ENCODE data around the gene NPAS2. TPM values are rescaled to one million over a fixed set of nuclear protein-coding genes. Genes with fewer than 3 reads are reported as not detected.

The NPAS2 gene
- total RNA-seq, 1 experiment from 2014 or later = 142 TPM

DNA sequence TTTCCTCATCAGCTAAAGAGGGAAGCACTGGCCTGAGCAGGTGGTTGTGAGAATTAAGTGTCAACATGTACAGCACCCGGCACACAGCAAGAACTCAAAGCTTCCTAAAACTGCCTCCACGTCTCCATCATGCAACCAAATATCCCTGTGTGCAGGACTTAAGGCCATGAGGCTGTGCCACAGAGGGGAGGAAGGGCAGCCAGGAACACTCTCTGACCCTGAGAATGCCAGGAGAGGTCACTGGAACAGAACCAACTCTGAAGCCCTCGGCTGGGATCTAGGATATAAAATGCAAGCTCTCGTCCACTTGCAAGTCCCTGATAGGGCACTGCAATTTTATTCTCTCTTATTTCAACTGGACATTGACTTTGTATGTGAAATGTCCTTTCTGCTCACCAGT is 12.2 kb upstream of the NPAS2 start:
- H3K27ac Mint-ChIP-seq (ENCODE audit: unreplicated experiment) = no peak overlapping the region
- peaks cover 5% of the 10 kb centered on the region for H3K4me1 Mint-ChIP-seq (ENCODE audit: low read depth, unreplicated experiment)
- peaks cover 4% of the 10 kb centered on the region for H3K9me3 Mint-ChIP-seq (ENCODE audit: low read depth, unreplicated experiment)
- H3K4me3 Mint-ChIP-seq (ENCODE audit: low read depth, unreplicated experiment) = no peak overlapping the region
- intact Hi-C loops (cut with micrococcal nuclease; ENCODE audit: unreplicated experiment) = no loop called here
- H3K36me3 Mint-ChIP-seq (ENCODE audit: insufficient read depth, unreplicated experiment) = peaks cover 6% of the 10 kb centered on the region
- no peak for DNase-seq
- no peaks in the 10 kb centered on the region for H3K27me3 Mint-ChIP-seq (ENCODE audit: unreplicated experiment)
- BruUV-seq (replicated peaks) = no TSS peak
- TF ChIP-seq, protein P1, sequence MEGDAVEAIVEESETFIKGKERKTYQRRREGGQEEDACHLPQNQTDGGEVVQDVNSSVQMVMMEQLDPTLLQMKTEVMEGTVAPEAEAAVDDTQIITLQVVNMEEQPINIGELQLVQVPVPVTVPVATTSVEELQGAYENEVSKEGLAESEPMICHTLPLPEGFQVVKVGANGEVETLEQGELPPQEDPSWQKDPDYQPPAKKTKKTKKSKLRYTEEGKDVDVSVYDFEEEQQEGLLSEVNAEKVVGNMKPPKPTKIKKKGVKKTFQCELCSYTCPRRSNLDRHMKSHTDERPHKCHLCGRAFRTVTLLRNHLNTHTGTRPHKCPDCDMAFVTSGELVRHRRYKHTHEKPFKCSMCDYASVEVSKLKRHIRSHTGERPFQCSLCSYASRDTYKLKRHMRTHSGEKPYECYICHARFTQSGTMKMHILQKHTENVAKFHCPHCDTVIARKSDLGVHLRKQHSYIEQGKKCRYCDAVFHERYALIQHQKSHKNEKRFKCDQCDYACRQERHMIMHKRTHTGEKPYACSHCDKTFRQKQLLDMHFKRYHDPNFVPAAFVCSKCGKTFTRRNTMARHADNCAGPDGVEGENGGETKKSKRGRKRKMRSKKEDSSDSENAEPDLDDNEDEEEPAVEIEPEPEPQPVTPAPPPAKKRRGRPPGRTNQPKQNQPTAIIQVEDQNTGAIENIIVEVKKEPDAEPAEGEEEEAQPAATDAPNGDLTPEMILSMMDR (IDR thresholded peaks at IDR 0.05; ENCODE audit: unreplicated experiment) = no peak
- CTCF ChIA-PET = no interaction called here

DNA sequence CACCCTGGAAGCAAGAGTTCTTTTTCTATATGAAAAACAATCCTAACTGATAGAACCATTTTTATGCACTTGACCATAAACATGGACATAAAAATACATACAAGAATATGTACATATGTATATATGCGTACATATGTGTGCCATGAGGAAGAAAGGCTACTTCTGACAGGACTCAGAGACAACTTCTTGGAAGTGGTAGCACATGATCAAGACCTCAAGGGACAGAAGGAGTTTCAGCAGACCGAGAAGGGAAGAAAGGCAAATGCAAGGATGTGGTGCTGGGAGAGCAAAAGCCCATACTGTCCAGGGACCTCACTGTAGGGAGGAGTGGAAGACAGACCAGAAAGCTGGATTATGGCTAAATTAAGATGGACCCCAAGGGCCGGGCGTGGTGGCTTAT is 11.4 kb upstream of the NPAS2 start:
- Mint-ChIP-seq H3K4me3 (ENCODE audit: low read depth, unreplicated experiment) (no peak overlapping the region), H3K36me3 (ENCODE audit: insufficient read depth, unreplicated experiment) (peaks cover 6% of the 10 kb centered on the region), H3K4me1 (ENCODE audit: low read depth, unreplicated experiment) (peaks cover 7% of the 10 kb centered on the region), H3K27me3 (ENCODE audit: unreplicated experiment) (no peaks in the 10 kb centered on the region), H3K27ac (ENCODE audit: unreplicated experiment) (no peak overlapping the region), H3K9me3 (ENCODE audit: low read depth, unreplicated experiment) (peaks cover 4% of the 10 kb centered on the region)
- CTCF ChIA-PET = no interaction called here
- no TSS peak for BruUV-seq (replicated peaks)
- DNase-seq = no peak
- intact Hi-C loops (cut with micrococcal nuclease; ENCODE audit: unreplicated experiment) = no loop called here
- TF ChIP-seq, protein P1 (IDR thresholded peaks at IDR 0.05; ENCODE audit: unreplicated experiment) = no peak

GRCh38 chr2:100809506-100809905 is 10.4 kb upstream of the NPAS2 start:
- no TSS peak for BruUV-seq (replicated peaks)
- CTCF ChIA-PET = no interaction called here
- no peaks in the 10 kb centered on the region for H3K27me3 Mint-ChIP-seq (ENCODE audit: unreplicated experiment)
- H3K9me3 Mint-ChIP-seq (ENCODE audit: low read depth, unreplicated experiment) = peaks cover 4% of the 10 kb centered on the region
- H3K27ac Mint-ChIP-seq (ENCODE audit: unreplicated experiment) = no peak overlapping the region
- TF ChIP-seq, protein P1 (IDR thresholded peaks at IDR 0.05; ENCODE audit: unreplicated experiment) = no peak
- H3K4me3 Mint-ChIP-seq (ENCODE audit: low read depth, unreplicated experiment) = no peak overlapping the region
- no peak for DNase-seq
- H3K4me1 Mint-ChIP-seq (ENCODE audit: low read depth, unreplicated experiment) = peaks cover 17% of the 10 kb centered on the region
- intact Hi-C loops (cut with micrococcal nuclease; ENCODE audit: unreplicated experiment) = no loop called here
- peaks cover 6% of the 10 kb centered on the region for H3K36me3 Mint-ChIP-seq (ENCODE audit: insufficient read depth, unreplicated experiment)

GRCh38 chr2:100810603-100811145 is 9.3 kb upstream of the NPAS2 start:
- Mint-ChIP-seq H3K4me1 (ENCODE audit: low read depth, unreplicated experiment) (peaks cover 25% of the 10 kb centered on the region), H3K27ac (ENCODE audit: unreplicated experiment) (no peak overlapping the region), H3K27me3 (ENCODE audit: unreplicated experiment) (no peaks in the 10 kb centered on the region), H3K9me3 (ENCODE audit: low read depth, unreplicated experiment) (peaks cover 4% of the 10 kb centered on the region), H3K4me3 (ENCODE audit: low read depth, unreplicated experiment) (no peak overlapping the region), H3K36me3 (ENCODE audit: insufficient read depth, unreplicated experiment) (peaks cover 6% of the 10 kb centered on the region)
- TF ChIP-seq, protein P1 (IDR thresholded peaks at IDR 0.05; ENCODE audit: unreplicated experiment) = no peak
- no TSS peak for BruUV-seq (replicated peaks)
- CTCF ChIA-PET = no interaction called here
- intact Hi-C loops (cut with micrococcal nuclease; ENCODE audit: unreplicated experiment) = no loop called here
- no peak for DNase-seq
